ENCODE data around the gene ZIM2. TPM values are rescaled to one million over a fixed set of nuclear protein-coding genes. Genes with fewer than 3 reads are reported as not detected.

Gene ZIM2
- total RNA-seq, 1 donor from 2014 or later, result not detected

GRCh38 chr19:56837004-56837403 lies 3.5 kb downstream of the ZIM2 start:
- Mint-ChIP-seq H3K4me3 (ENCODE audit: low read depth) (no peak overlapping the region), H3K36me3 (ENCODE audit: low read depth) (peaks cover 4% of the 10 kb centered on the region), H3K27ac (no peak overlapping the region), H3K4me1 (ENCODE audit: low read depth) (no peaks in the 10 kb centered on the region), H3K9me3 (peaks cover 77% of the 10 kb centered on the region), H3K27me3 (ENCODE audit: low read depth) (no peaks in the 10 kb centered on the region)
- intact Hi-C loops (cut with micrococcal nuclease), result no loop called here
- no peak for DNase-seq (ENCODE audit: low spot score)

GRCh38 chr19:56836059-56836458 lies 4.5 kb downstream of the ZIM2 start:
- no peak overlapping the region for H3K4me3 Mint-ChIP-seq (ENCODE audit: low read depth)
- H3K27ac Mint-ChIP-seq, result no peak overlapping the region
- H3K9me3 Mint-ChIP-seq, result peaks cover 75% of the 10 kb centered on the region
- no peak for DNase-seq (ENCODE audit: low spot score)
- intact Hi-C loops (cut with micrococcal nuclease), result no loop called here
- no peaks in the 10 kb centered on the region for H3K27me3 Mint-ChIP-seq (ENCODE audit: low read depth)
- H3K36me3 Mint-ChIP-seq (ENCODE audit: low read depth), result peaks cover 4% of the 10 kb centered on the region
- no peaks in the 10 kb centered on the region for H3K4me1 Mint-ChIP-seq (ENCODE audit: low read depth)

- peaks cover 71% of the 10 kb centered on the region for H3K9me3 Mint-ChIP-seq
- H3K27ac Mint-ChIP-seq, result no peak overlapping the region
- H3K4me3 Mint-ChIP-seq (ENCODE audit: low read depth), result no peak overlapping the region
- no peaks in the 10 kb centered on the region for H3K27me3 Mint-ChIP-seq (ENCODE audit: low read depth)
- DNase-seq (ENCODE audit: low spot score), result no peak
- H3K4me1 Mint-ChIP-seq (ENCODE audit: low read depth), result no peaks in the 10 kb centered on the region
- intact Hi-C loops (cut with micrococcal nuclease), result no loop called here
- H3K36me3 Mint-ChIP-seq (ENCODE audit: low read depth), result peaks cover 4% of the 10 kb centered on the region
Observed at GRCh38 chr19:56835401-56835800, 5.1 kb downstream of the ZIM2 start.

- no peak overlapping the region for H3K27ac Mint-ChIP-seq
- H3K9me3 Mint-ChIP-seq, result peaks cover 77% of the 10 kb centered on the region
- peaks cover 4% of the 10 kb centered on the region for H3K36me3 Mint-ChIP-seq (ENCODE audit: low read depth)
- no peak for DNase-seq (ENCODE audit: low spot score)
- intact Hi-C loops (cut with micrococcal nuclease), result no loop called here
- H3K4me1 Mint-ChIP-seq (ENCODE audit: low read depth), result no peaks in the 10 kb centered on the region
- no peak overlapping the region for H3K4me3 Mint-ChIP-seq (ENCODE audit: low read depth)
- no peaks in the 10 kb centered on the region for H3K27me3 Mint-ChIP-seq (ENCODE audit: low read depth)
Observed at GRCh38 chr19:56834564-56835375, 5.8 kb downstream of the ZIM2 start.

- Mint-ChIP-seq H3K36me3 (ENCODE audit: low read depth) (no peaks in the 10 kb centered on the region), H3K4me3 (ENCODE audit: low read depth) (no peak overlapping the region), H3K27me3 (ENCODE audit: low read depth) (no peaks in the 10 kb centered on the region), H3K9me3 (peaks cover 79% of the 10 kb centered on the region), H3K4me1 (ENCODE audit: low read depth) (no peaks in the 10 kb centered on the region), H3K27ac (no peak overlapping the region)
- intact Hi-C loops (cut with micrococcal nuclease), result no loop called here
- no peak for DNase-seq (ENCODE audit: low spot score)
Observed at GRCh38 chr19:56832352-56832928, 8.1 kb downstream of the ZIM2 start.

GRCh38 chr19:56831255-56831654 lies 9.3 kb downstream of the ZIM2 start:
- no peak for DNase-seq (ENCODE audit: low spot score)
- intact Hi-C loops (cut with micrococcal nuclease), result no loop called here
- Mint-ChIP-seq H3K4me3 (ENCODE audit: low read depth) (no peak overlapping the region), H3K27ac (no peak overlapping the region), H3K4me1 (ENCODE audit: low read depth) (no peaks in the 10 kb centered on the region), H3K27me3 (ENCODE audit: low read depth) (no peaks in the 10 kb centered on the region), H3K36me3 (ENCODE audit: low read depth) (no peaks in the 10 kb centered on the region), H3K9me3 (peaks cover 82% of the 10 kb centered on the region)

- H3K27ac Mint-ChIP-seq, result no peak overlapping the region
- no peaks in the 10 kb centered on the region for H3K4me1 Mint-ChIP-seq (ENCODE audit: low read depth)
- no peaks in the 10 kb centered on the region for H3K27me3 Mint-ChIP-seq (ENCODE audit: low read depth)
- DNase-seq (ENCODE audit: low spot score), result no peak
- H3K36me3 Mint-ChIP-seq (ENCODE audit: low read depth), result no peaks in the 10 kb centered on the region
- peaks cover 81% of the 10 kb centered on the region for H3K9me3 Mint-ChIP-seq
- intact Hi-C loops (cut with micrococcal nuclease), result no loop called here
- H3K4me3 Mint-ChIP-seq (ENCODE audit: low read depth), result no peak overlapping the region
Observed at GRCh38 chr19:56829596-56829995, 10.9 kb downstream of the ZIM2 start.

- H3K4me3 Mint-ChIP-seq (ENCODE audit: low read depth), result no peak overlapping the region
- peaks cover 81% of the 10 kb centered on the region for H3K9me3 Mint-ChIP-seq
- intact Hi-C loops (cut with micrococcal nuclease), result no loop called here
- H3K27me3 Mint-ChIP-seq (ENCODE audit: low read depth), result no peaks in the 10 kb centered on the region
- H3K27ac Mint-ChIP-seq, result no peak overlapping the region
- no peaks in the 10 kb centered on the region for H3K4me1 Mint-ChIP-seq (ENCODE audit: low read depth)
- no peaks in the 10 kb centered on the region for H3K36me3 Mint-ChIP-seq (ENCODE audit: low read depth)
- DNase-seq (ENCODE audit: low spot score), result no peak
Observed at GRCh38 chr19:56827708-56828107, 12.8 kb downstream of the ZIM2 start.

GRCh38 chr19:56823956-56824355 lies 16.6 kb downstream of the ZIM2 start:
- Mint-ChIP-seq H3K27me3 (ENCODE audit: low read depth) (no peaks in the 10 kb centered on the region), H3K4me3 (ENCODE audit: low read depth) (no peak overlapping the region), H3K4me1 (ENCODE audit: low read depth) (no peaks in the 10 kb centered on the region), H3K27ac (no peak overlapping the region), H3K36me3 (ENCODE audit: low read depth) (no peaks in the 10 kb centered on the region), H3K9me3 (peaks cover 93% of the 10 kb centered on the region)
- intact Hi-C loops (cut with micrococcal nuclease), result no loop called here
- no peak for DNase-seq (ENCODE audit: low spot score)

- Mint-ChIP-seq H3K27me3 (ENCODE audit: low read depth) (no peaks in the 10 kb centered on the region), H3K4me3 (ENCODE audit: low read depth) (no peak overlapping the region), H3K36me3 (ENCODE audit: low read depth) (no peaks in the 10 kb centered on the region), H3K4me1 (ENCODE audit: low read depth) (no peaks in the 10 kb centered on the region), H3K9me3 (peaks cover 94% of the 10 kb centered on the region), H3K27ac (no peak overlapping the region)
- intact Hi-C loops (cut with micrococcal nuclease), result no loop called here
- DNase-seq (ENCODE audit: low spot score), result no peak
Observed at GRCh38 chr19:56823417-56823816, 17.1 kb downstream of the ZIM2 start.

GRCh38 chr19:56822755-56823154 lies 17.8 kb downstream of the ZIM2 start:
- Mint-ChIP-seq H3K9me3 (peaks cover 94% of the 10 kb centered on the region), H3K36me3 (ENCODE audit: low read depth) (peaks cover 4% of the 10 kb centered on the region), H3K4me1 (ENCODE audit: low read depth) (no peaks in the 10 kb centered on the region), H3K27me3 (ENCODE audit: low read depth) (no peaks in the 10 kb centered on the region), H3K4me3 (ENCODE audit: low read depth) (no peak overlapping the region), H3K27ac (no peak overlapping the region)
- intact Hi-C loops (cut with micrococcal nuclease), result no loop called here
- DNase-seq (ENCODE audit: low spot score), result no peak

GRCh38 chr19:56821675-56822074 lies 18.9 kb downstream of the ZIM2 start:
- Mint-ChIP-seq H3K27me3 (ENCODE audit: low read depth) (no peaks in the 10 kb centered on the region), H3K9me3 (peaks cover 94% of the 10 kb centered on the region)
- intact Hi-C loops (cut with micrococcal nuclease), result no loop called here

GRCh38 chr19:56821209-56821608 lies 19.3 kb downstream of the ZIM2 start:
- H3K27me3 Mint-ChIP-seq (ENCODE audit: low read depth), result no peaks in the 10 kb centered on the region
- no peaks in the 10 kb centered on the region for H3K4me1 Mint-ChIP-seq (ENCODE audit: low read depth)
- DNase-seq (ENCODE audit: low spot score), result no peak
- peaks cover 4% of the 10 kb centered on the region for H3K36me3 Mint-ChIP-seq (ENCODE audit: low read depth)
- peaks cover 94% of the 10 kb centered on the region for H3K9me3 Mint-ChIP-seq
- no peak overlapping the region for H3K4me3 Mint-ChIP-seq (ENCODE audit: low read depth)
- no peak overlapping the region for H3K27ac Mint-ChIP-seq
- intact Hi-C loops (cut with micrococcal nuclease), result no loop called here

More at GRCh38 chr19:56821675-56822074, 18.9 kb downstream of the ZIM2 start:
- H3K4me1 Mint-ChIP-seq (ENCODE audit: low read depth), result no peaks in the 10 kb centered on the region
- no peak overlapping the region for H3K4me3 Mint-ChIP-seq (ENCODE audit: low read depth)
- H3K36me3 Mint-ChIP-seq (ENCODE audit: low read depth), result peaks cover 4% of the 10 kb centered on the region
- H3K27ac Mint-ChIP-seq, result no peak overlapping the region
- no peak for DNase-seq (ENCODE audit: low spot score)
